K562 (cell line): Measurements from ENCODE around the gene MALAT1. TPM values are rescaled to one million over a fixed set of nuclear protein-coding genes. Genes with fewer than 3 reads are reported as not detected.
A peak's percentile ranks its signal among the peaks of the same experiment; 100 is the strongest.

Source experiments
- CTBP1 ChIP-seq: fragments of 450-650 bp; IDR thresholded peaks from 2 replicates; pipeline ENCODE4 v1.6.1; 2016; ENCODE audit warnings: borderline replicate concordance
- ETV5 ChIP-seq: sonication (generic); formaldehyde crosslinking; IDR thresholded peaks from 2 replicates; pipeline ENCODE4 v1.4.0; 2020; ENCODE audit warnings: low read depth, mild to moderate bottlenecking, missing genetic modification reagents
- FOSL1 ChIP-seq: fragments of 200-800 bp; sonication (Bioruptor generic); conservative IDR thresholded peaks from 2 replicates; pipeline ENCODE4 v1.6.1; 2016; ENCODE audit warnings: missing genetic modification characterization, missing compliant biosample characterization
- HDAC1 ChIP-seq, 2 experiments: fragments of 450-650 bp; IDR thresholded peaks; 2 replicates each; pipeline ENCODE4 v1.6.1; 2016 to 2017; ENCODE audit warnings: inconsistent platforms in 1 of 2, mild to moderate bottlenecking in 1 of 2, moderate library complexity in 1 of 2
- HDAC3 ChIP-seq: fragments of 450-650 bp; IDR thresholded peaks from 2 replicates; pipeline ENCODE4 v1.6.1; 2018; ENCODE audit warnings: borderline replicate concordance, mild to moderate bottlenecking, moderate library complexity; ENCODE audit not compliant: partially characterized antibody
- MAZ ChIP-seq, 2 experiments: fragments of 450-650 bp in 1 of 2; sonication (generic) in 1 of 2; formaldehyde crosslinking; IDR thresholded peaks in 1 of 2; conservative IDR thresholded peaks in 1 of 2; 2 replicates each; pipeline versions ENCODE4 v1.4.0 to v1.5.0; 2020; ENCODE audit warnings: mild to moderate bottlenecking in 1 of 2, missing genetic modification reagents in 1 of 2
- MBD1 ChIP-seq: fragments of 250-450 bp; sonication (Bioruptor Pico); IDR thresholded peaks from 2 replicates; pipeline ENCODE4 v1.8.0; 2022; ENCODE audit warnings: inconsistent platforms
- MIER1 ChIP-seq: fragments of 450-650 bp; IDR thresholded peaks from 2 replicates; pipeline ENCODE4 v1.6.1; 2016; ENCODE audit warnings: antibody characterized with exemption, mild to moderate bottlenecking, low read depth
- NR2F6 ChIP-seq: fragments of 450-650 bp; formaldehyde crosslinking; IDR thresholded peaks from 2 replicates; pipeline ENCODE4 v1.4.0; 2020; ENCODE audit warnings: mild to moderate bottlenecking
- NR4A1 ChIP-seq, 2 experiments: fragments of 250-450 bp in 1 of 2; fragments of 450-650 bp in 1 of 2; sonication (Bioruptor Pico) in 1 of 2; IDR thresholded peaks; 2 replicates each; pipeline versions ENCODE4 v1.4.0 to v1.6.1; 2016 to 2020; ENCODE audit warnings: mild to moderate bottlenecking in 2 of 2, missing compliant biosample characterization in 1 of 2, missing genetic modification characterization in 1 of 2, moderate library complexity in 1 of 2
- POLR2B ChIP-seq: fragments of 450-650 bp; IDR thresholded peaks from 2 replicates; pipeline ENCODE4 v1.6.1; 2018; ENCODE audit warnings: low read depth; ENCODE audit not compliant: partially characterized antibody
- SIN3B ChIP-seq: fragments of 450-650 bp; IDR thresholded peaks from 2 replicates; pipeline ENCODE4 v1.6.1; 2017; ENCODE audit warnings: low read depth, mild to moderate bottlenecking, moderate library complexity
- ZBTB34 ChIP-seq: fragments of 250-450 bp; sonication (Bioruptor Pico); IDR thresholded peaks from 2 replicates; pipeline ENCODE4 v1.8.0; 2021; ENCODE audit warnings: mild to moderate bottlenecking, moderate library complexity
- ZNF318 ChIP-seq, 2 experiments: fragments of 450-650 bp; IDR thresholded peaks; 2 replicates each; pipeline ENCODE4 v1.6.1; 2016; ENCODE audit warnings: mild to moderate bottlenecking in 2 of 2, borderline replicate concordance in 1 of 2, low read depth in 1 of 2, moderate library complexity in 1 of 2
- ZSCAN29 ChIP-seq: fragments of 450-650 bp; IDR thresholded peaks from 2 replicates; pipeline ENCODE4 v1.6.1; 2017
- polyA plus RNA-seq, 8 experiments: library from polyadenylated mRNA; depleted of rRNA in 4 of 8; stranded (reverse) in 5 of 8; unstranded in 3 of 8; fragments of >200 nt; fragmentation: Nextera tagmentation in 2 of 8; fragmentation: Illumina TruSeq in 1 of 8; extraction: Ambion mirVana in 2 of 8; extraction: Trizol in 1 of 8; gene quantifications; 2 replicates each; pipeline versions ENCODE4 v1.2.1 to v1.2.3, GENCODE V29; 2011 to 2014; ENCODE audit warnings: inconsistent platforms in 1 of 8, missing spikeins in 1 of 8
- total RNA-seq, 7 experiments: library from RNA; depleted of rRNA in 6 of 7; stranded (reverse); fragments of >200 nt in 6 of 7; fragmentation: Illumina TruSeq in 2 of 7; extraction: Trizol in 2 of 7; gene quantifications; 2 replicates each; pipeline versions ENCODE4 v1.2.1 to v1.2.3, GENCODE V29; 2011 to 2021; ENCODE audit warnings: low replicate concordance in 1 of 7

MALAT1 gene
- total and polyA plus RNA-seq, 9 of the 15 experiments (the other 6 are each of a cell fraction or from before 2014, with no cell fraction given) = 363 to 8,715 (median 2,351) TPM

- TF ChIP-seq ZNF318 (IDR thresholded peaks at IDR 0.05; ENCODE audit: borderline replicate concordance in 1 of 2, low read depth in 1 of 2) = no peak
- peak; percentile 92 for TF ChIP-seq FOSL1 (tag)
- no peak for TF ChIP-seq SIN3B
- TF ChIP-seq NR2F6 (CRISPR knock-in tag) = no peak
- TF ChIP-seq HDAC1 (IDR thresholded peaks at IDR 0.05) = peak in 1 of 2 experiments; percentile 43; a peak in 2 of 4 replicates
- no peak for TF ChIP-seq POLR2B
- TF ChIP-seq MBD1 (CRISPR knock-in tag) = no peak
- TF ChIP-seq ZBTB34 (CRISPR knock-in tag) = no peak
- TF ChIP-seq CTBP1 = peak; percentile 61; the same call in 1 of the 2 replicates
- TF ChIP-seq ETV5 (CRISPR knock-in tag) = 0 out of 2 replicates have a peak, but pooled peaks have one; percentile 30
- TF ChIP-seq HDAC3 = no peak
- TF ChIP-seq NR4A1 (CRISPR knock-in tag; IDR thresholded peaks at IDR 0.05) = 0 out of 2 replicates have a peak, but pooled peaks have one; percentile 52
- TF ChIP-seq NR4A1 (tag; IDR thresholded peaks at IDR 0.05) = peak; percentile 50; the same call in 1 of the 2 replicates
- TF ChIP-seq ZSCAN29 = no peak
- TF ChIP-seq MIER1 = 0 out of 2 replicates have a peak, but pooled peaks have one; percentile 34
- peak in 1 of 2 experiments; percentile 15; a peak in 1 of 4 replicates for TF ChIP-seq MAZ (CRISPR knock-in tag; conservative IDR thresholded peaks at IDR 0.05 in 1 of 2, IDR thresholded peaks at IDR 0.05 in 1 of 2)
Observed at GRCh38 chr11:65491614-65492386, 7.0 kb upstream of the MALAT1 start (continued).
